ENCODE results near the gene TTLL6. TPM values are rescaled to one million over a fixed set of nuclear protein-coding genes. Genes with fewer than 3 reads are reported as not detected.

TTLL6 gene
- total and polyA plus RNA-seq, 2 donors from 2014 or later, result 2.3 to 4.2 TPM

- Histone ChIP-seq H3K36me3 (ENCODE audit: control insufficient read depth in 2 of 3, insufficient read depth in 3 of 3, low read length in 3 of 3) (no peaks in the 10 kb centered on the region), H3K27ac (ENCODE audit: low read depth in 2 of 2, low read length in 2 of 2) (no peak overlapping the region), H3K4me1 (ENCODE audit: control insufficient read depth in 2 of 3, insufficient read depth in 2 of 3, low read depth in 1 of 3, low read length in 3 of 3) (peaks cover 0 to 2% (median 0%) of the 10 kb centered on the region in 3 donors), H3K4me3 (ENCODE audit: low read length in 3 of 3) (no peak overlapping the region), H3K9ac (ENCODE audit: low read length in 3 of 3) (no peak overlapping the region), H3K9me3 (ENCODE audit: control insufficient read depth in 2 of 3, insufficient read depth in 1 of 3, low read length in 3 of 3) (no peaks in the 10 kb centered on the region), H3K27me3 (ENCODE audit: control insufficient read depth, insufficient read depth, low read length) (peaks cover 87% of the 10 kb centered on the region)
- no peak for DNase-seq
- FAIRE-seq, result no peak
- intact Hi-C loops (cut with DNase I), result no loop called here
- TF ChIP-seq CTCF (IDR thresholded peaks at IDR 0.05; ENCODE audit: borderline replicate concordance, extremely low read depth, insufficient read depth), result no peak
These were observed 65.9 kb downstream of the TTLL6 start for GRCh38 chr17:48751172-48751571.

GRCh38 chr17:48749621-48750553 lies 67.1 kb downstream of the TTLL6 start:
- Histone ChIP-seq H3K27ac (ENCODE audit: low read depth in 2 of 2, low read length in 2 of 2) (no peak overlapping the region), H3K4me3 (ENCODE audit: low read length in 3 of 3) (no peak overlapping the region), H3K36me3 (ENCODE audit: control insufficient read depth in 2 of 3, insufficient read depth in 3 of 3, low read length in 3 of 3) (no peaks in the 10 kb centered on the region), H3K9me3 (ENCODE audit: control insufficient read depth in 2 of 3, insufficient read depth in 1 of 3, low read length in 3 of 3) (no peaks in the 10 kb centered on the region), H3K4me1 (ENCODE audit: control insufficient read depth in 2 of 3, insufficient read depth in 2 of 3, low read depth in 1 of 3, low read length in 3 of 3) (peaks cover 0 to 2% (median 0%) of the 10 kb centered on the region in 3 donors), H3K9ac (ENCODE audit: low read length in 3 of 3) (no peak overlapping the region), H3K27me3 (ENCODE audit: control insufficient read depth, insufficient read depth, low read length) (peaks cover 87% of the 10 kb centered on the region)
- TF ChIP-seq CTCF (IDR thresholded peaks at IDR 0.05; ENCODE audit: borderline replicate concordance, extremely low read depth, insufficient read depth), result no peak
- DNase-seq, result no peak
- intact Hi-C loops (cut with DNase I), result no loop called here
- no peak for FAIRE-seq

GRCh38 chr17:48748718-48749566 lies 68.1 kb downstream of the TTLL6 start:
- H3K27me3 ChIP-seq (ENCODE audit: control insufficient read depth, insufficient read depth, low read length), result peaks cover 86% of the 10 kb centered on the region
- H3K36me3 ChIP-seq (ENCODE audit: control insufficient read depth in 2 of 3, insufficient read depth in 3 of 3, low read length in 3 of 3), result no peaks in the 10 kb centered on the region
- no peak for TF ChIP-seq CTCF (IDR thresholded peaks at IDR 0.05; ENCODE audit: borderline replicate concordance, extremely low read depth, insufficient read depth)
- no peak overlapping the region for H3K9ac ChIP-seq (ENCODE audit: low read length in 3 of 3)
- intact Hi-C loops (cut with DNase I), result no loop called here
- FAIRE-seq (no peak), DNase-seq (peak in 1 of 5 donors; percentile 66)
- no peak overlapping the region for H3K27ac ChIP-seq (ENCODE audit: low read depth in 2 of 2, low read length in 2 of 2)
- H3K4me1 ChIP-seq (ENCODE audit: control insufficient read depth in 2 of 3, insufficient read depth in 2 of 3, low read depth in 1 of 3, low read length in 3 of 3), result peaks cover 0 to 1% (median 0%) of the 10 kb centered on the region in 3 donors
- no peaks in the 10 kb centered on the region for H3K9me3 ChIP-seq (ENCODE audit: control insufficient read depth in 2 of 3, insufficient read depth in 1 of 3, low read length in 3 of 3)
- no peak overlapping the region for H3K4me3 ChIP-seq (ENCODE audit: low read length in 3 of 3)
